Uterus (tissue), 4 donors: Measurements from ENCODE around the gene DCUN1D2. TPM values are rescaled to one million over a fixed set of nuclear protein-coding genes. Genes with fewer than 3 reads are reported as not detected.

Experiments used
- DNase-seq, 2 donors: peaks; one replicate each; pipeline ENCODE4 v3.0.0-alpha.2; 2019 to 2020
- H3K27ac ChIP-seq, 2 donors: fragments of 200-600 bp; sonication (generic); 1 replicate in 1 of 2; 2 replicates in 1 of 2; pipeline ENCODE4 v1.5.1; 2016 to 2018
- H3K27me3 ChIP-seq, 2 donors: fragments of 200-600 bp; sonication (generic); one replicate each; pipeline ENCODE4 v1.5.1; 2018 to 2019; ENCODE audit warnings: control low read depth in 1 of 2
- H3K36me3 ChIP-seq, 2 donors: fragments of 200-600 bp; sonication (generic); one replicate each; pipeline ENCODE4 v1.5.1; 2019; ENCODE audit warnings: control low read depth in 1 of 2
- H3K4me1 ChIP-seq, 2 donors: fragments of 200-600 bp; sonication (generic); one replicate each; pipeline ENCODE4 v1.5.1; 2018 to 2019; ENCODE audit warnings: control low read depth in 1 of 2
- H3K4me3 ChIP-seq, 2 donors: fragments of 200-600 bp; sonication (generic); 1 replicate in 1 of 2; 2 replicates in 1 of 2; pipeline ENCODE4 v1.5.1; 2018 to 2019; ENCODE audit warnings: mild to moderate bottlenecking in 1 of 2
- H3K9me3 ChIP-seq, 2 donors: fragments of 200-600 bp; sonication (generic); one replicate each; pipeline ENCODE4 v1.5.1; 2019; ENCODE audit warnings: control low read depth in 1 of 2
- POLR2A ChIP-seq, 2 donors: fragments of 450-650 bp; IDR thresholded peaks; one replicate each; pipeline ENCODE4 v1.6.1; 2016; ENCODE audit warnings: antibody characterized with exemption in 2 of 2, mild to moderate bottlenecking in 1 of 2, moderate library complexity in 1 of 2
- intact Hi-C: fragments of 100-400 bp; cut with DNase I; formaldehyde crosslinking; loops from one replicate; pipeline ENCODE4 v1.15.1; 2023; ENCODE audit warnings: low total_unique reads
- total RNA-seq, 4 donors: library from RNA; depleted of rRNA in 3 of 4; stranded (reverse); fragments of >200 nt in 3 of 4; gene quantifications; one replicate each; pipeline versions ENCODE4 v1.1.0 to v1.2.4, GENCODE V29; 2014 to 2023
- TF ChIP-seq, protein P1 (sequence below), 4 experiments: fragments of 200-600 bp in 2 of 4; fragments of 450-650 bp in 2 of 4; sonication (generic) in 2 of 4; IDR thresholded peaks; one replicate each; pipeline ENCODE4 v1.5.1; 2016 to 2019; ENCODE audit warnings: antibody characterized with exemption in 4 of 4, mild to moderate bottlenecking in 2 of 4, moderate library complexity in 1 of 4
- donor health status: DM: yes; HTN: yes; CAD: no.

The DCUN1D2 gene
- total RNA-seq, 4 donors from 2014 or later, result 7.7 to 68.2 (median 29.3) TPM

DNA sequence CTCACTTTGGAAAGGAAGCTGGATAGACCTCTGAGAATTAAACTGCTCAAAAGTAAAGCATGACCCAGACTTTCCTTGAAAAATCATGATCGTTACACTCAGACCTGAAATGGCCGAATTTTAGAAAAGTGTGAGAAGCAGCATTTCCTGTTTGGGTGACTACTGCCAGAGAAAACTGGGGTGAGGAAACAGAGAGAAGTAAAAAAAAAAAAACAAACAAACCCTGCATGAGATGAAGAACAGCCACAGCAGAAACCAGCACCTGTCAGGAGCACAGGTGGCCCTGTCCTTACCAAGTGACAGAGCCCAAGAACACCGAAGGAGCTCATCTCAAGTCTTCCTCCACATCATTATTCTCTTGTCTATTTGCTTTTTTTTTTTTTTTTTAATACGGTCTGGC lies 25.2 kb downstream of the DCUN1D2 start:
- intact Hi-C loops, result no loop called here
- no peaks in the 10 kb centered on the region for H3K36me3 ChIP-seq
- no peak for DNase-seq
- TF ChIP-seq, protein P1, sequence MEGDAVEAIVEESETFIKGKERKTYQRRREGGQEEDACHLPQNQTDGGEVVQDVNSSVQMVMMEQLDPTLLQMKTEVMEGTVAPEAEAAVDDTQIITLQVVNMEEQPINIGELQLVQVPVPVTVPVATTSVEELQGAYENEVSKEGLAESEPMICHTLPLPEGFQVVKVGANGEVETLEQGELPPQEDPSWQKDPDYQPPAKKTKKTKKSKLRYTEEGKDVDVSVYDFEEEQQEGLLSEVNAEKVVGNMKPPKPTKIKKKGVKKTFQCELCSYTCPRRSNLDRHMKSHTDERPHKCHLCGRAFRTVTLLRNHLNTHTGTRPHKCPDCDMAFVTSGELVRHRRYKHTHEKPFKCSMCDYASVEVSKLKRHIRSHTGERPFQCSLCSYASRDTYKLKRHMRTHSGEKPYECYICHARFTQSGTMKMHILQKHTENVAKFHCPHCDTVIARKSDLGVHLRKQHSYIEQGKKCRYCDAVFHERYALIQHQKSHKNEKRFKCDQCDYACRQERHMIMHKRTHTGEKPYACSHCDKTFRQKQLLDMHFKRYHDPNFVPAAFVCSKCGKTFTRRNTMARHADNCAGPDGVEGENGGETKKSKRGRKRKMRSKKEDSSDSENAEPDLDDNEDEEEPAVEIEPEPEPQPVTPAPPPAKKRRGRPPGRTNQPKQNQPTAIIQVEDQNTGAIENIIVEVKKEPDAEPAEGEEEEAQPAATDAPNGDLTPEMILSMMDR (IDR thresholded peaks at IDR 0.05), result no peak
- TF ChIP-seq POLR2A (IDR thresholded peaks at IDR 0.05), result no peak
- H3K27me3 ChIP-seq, result no peaks in the 10 kb centered on the region
- H3K4me3 ChIP-seq, result no peak overlapping the region
- no peaks in the 10 kb centered on the region for H3K4me1 ChIP-seq
- no peaks in the 10 kb centered on the region for H3K9me3 ChIP-seq
- H3K27ac ChIP-seq, result no peak overlapping the region

DNA sequence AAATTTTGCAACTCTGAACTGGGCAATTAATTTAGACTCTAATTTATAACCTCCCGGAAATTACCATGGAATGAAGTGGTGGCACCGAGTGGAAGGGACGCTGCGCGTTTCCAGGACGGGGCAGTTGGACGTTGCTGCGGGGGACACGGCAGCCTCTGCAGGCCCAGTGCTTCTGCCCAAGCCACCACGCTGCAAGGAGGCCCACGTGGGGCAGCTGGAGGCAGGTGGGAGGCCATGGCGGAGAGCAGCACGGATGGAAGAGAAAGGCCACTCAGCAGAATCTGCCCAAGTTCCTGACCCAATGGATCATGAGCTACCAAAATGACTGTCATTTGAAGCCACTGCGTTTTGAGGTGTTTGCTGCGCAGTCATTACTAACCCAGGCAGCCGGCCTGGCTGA lies 26.0 kb downstream of the DCUN1D2 start:
- no peak overlapping the region for H3K27ac ChIP-seq
- intact Hi-C loops, result no loop called here

DNA sequence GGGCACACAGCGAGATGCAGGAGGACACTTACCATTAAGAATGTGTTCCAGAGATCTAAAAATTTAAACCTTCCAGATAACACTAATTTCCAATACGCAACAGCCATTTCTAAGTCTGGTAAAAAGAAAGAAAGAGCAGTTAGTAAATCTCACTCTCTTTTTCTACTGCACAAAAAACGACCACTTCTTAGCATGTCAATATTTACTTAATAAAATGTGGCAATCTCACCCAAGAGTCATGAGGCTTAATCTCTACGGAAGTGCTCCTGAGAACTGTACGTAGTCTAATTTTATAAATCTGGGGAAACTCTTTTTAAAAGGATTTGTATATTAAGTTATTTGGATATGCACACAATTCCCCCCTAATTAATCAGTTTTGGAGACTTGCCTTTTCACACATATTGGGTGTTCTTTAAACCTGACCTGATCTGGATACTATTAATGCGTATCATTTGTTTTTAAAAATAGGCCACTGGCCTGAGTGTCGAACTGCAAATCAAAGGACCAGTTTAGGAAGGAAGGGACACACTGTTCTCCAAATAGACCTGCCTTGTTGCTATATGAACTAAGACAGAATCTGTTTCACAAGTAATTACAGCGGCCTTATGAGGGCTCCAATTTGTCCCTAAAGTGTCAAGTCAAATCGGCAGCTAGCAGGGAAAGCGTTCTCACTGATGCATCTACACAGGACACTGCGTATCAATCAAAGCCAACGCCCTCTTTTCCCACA lies 29.3 kb downstream of the DCUN1D2 start:
- no peaks in the 10 kb centered on the region for H3K27me3 ChIP-seq
- H3K4me3 ChIP-seq, result no peak overlapping the region
- intact Hi-C loops, result no loop called here
- H3K36me3 ChIP-seq, result no peaks in the 10 kb centered on the region
- no peaks in the 10 kb centered on the region for H3K9me3 ChIP-seq
- TF ChIP-seq, protein P1 (IDR thresholded peaks at IDR 0.05), result no peak
- TF ChIP-seq POLR2A (IDR thresholded peaks at IDR 0.05), result no peak
- no peak for DNase-seq
- no peaks in the 10 kb centered on the region for H3K4me1 ChIP-seq
- no peak overlapping the region for H3K27ac ChIP-seq

More for the DNA sequence above, 26.0 kb downstream of the DCUN1D2 start:
- no peaks in the 10 kb centered on the region for H3K9me3 ChIP-seq
- no peak overlapping the region for H3K4me3 ChIP-seq
- TF ChIP-seq, protein P1 (IDR thresholded peaks at IDR 0.05), result no peak
- no peak for TF ChIP-seq POLR2A (IDR thresholded peaks at IDR 0.05)
- DNase-seq, result no peak
- no peaks in the 10 kb centered on the region for H3K27me3 ChIP-seq
- no peaks in the 10 kb centered on the region for H3K36me3 ChIP-seq
- no peaks in the 10 kb centered on the region for H3K4me1 ChIP-seq

DNA sequence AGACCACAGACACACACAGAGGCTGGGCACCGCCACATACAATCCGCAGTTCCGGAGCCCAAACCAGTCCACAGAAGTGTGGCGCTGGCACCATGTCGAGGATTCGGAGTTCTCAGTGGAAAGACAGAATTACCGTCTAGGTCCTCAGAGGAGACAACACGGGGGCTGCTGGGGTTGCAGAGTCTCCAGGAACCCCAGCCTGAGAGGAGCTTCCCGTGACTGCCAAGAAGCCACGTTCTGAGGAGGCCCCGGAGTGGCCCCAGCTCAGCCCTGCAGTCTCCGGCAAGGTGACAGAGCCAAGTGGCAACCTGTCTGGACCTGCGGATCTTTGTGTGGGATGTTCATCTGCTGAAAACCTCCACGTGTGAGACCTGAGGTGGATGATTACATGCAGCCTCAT lies 29.9 kb downstream of the DCUN1D2 start:
- intact Hi-C loops, result no loop called here
- Histone ChIP-seq H3K9me3 (no peaks in the 10 kb centered on the region), H3K4me1 (no peaks in the 10 kb centered on the region), H3K27ac (no peak overlapping the region), H3K27me3 (no peaks in the 10 kb centered on the region), H3K4me3 (no peak overlapping the region), H3K36me3 (no peaks in the 10 kb centered on the region)
- TF ChIP-seq, protein P1 (IDR thresholded peaks at IDR 0.05), result no peak
- no peak for TF ChIP-seq POLR2A (IDR thresholded peaks at IDR 0.05)
- no peak for DNase-seq

DNA sequence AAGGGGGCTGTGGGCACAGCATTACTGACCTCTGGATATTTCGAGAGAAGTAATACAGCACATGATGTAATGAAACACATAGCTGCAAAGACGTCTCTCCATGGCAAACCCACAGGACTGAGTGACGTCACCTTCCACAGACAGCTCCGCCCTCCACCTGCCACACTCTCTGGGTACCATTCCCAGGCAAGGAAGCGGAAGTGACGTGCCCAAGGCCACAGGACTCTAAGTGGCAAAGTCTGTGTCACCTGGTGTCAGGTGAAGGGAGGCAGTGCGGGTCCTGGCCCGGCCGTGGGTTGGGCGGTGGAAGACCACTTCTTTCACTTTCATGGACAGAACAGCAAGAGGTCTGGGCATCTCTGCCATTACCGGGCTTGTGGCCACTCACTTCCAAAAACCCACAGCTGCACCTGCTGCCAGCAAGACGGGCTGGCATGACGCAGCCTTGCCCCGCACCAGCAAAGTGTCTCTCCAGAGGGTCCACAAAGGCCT lies 30.4 kb downstream of the DCUN1D2 start:
- TF ChIP-seq, protein P1 (IDR thresholded peaks at IDR 0.05), result no peak
- no peak for TF ChIP-seq POLR2A (IDR thresholded peaks at IDR 0.05)
- no peak overlapping the region for H3K27ac ChIP-seq
- H3K9me3 ChIP-seq, result no peaks in the 10 kb centered on the region
- H3K4me1 ChIP-seq, result no peaks in the 10 kb centered on the region
- H3K27me3 ChIP-seq, result no peaks in the 10 kb centered on the region
- intact Hi-C loops, result no loop called here
- H3K4me3 ChIP-seq, result no peak overlapping the region
- no peaks in the 10 kb centered on the region for H3K36me3 ChIP-seq
- no peak for DNase-seq
